Ureter (tissue), 1 donor: ENCODE measurements around the gene DSCAML1. TPM values are rescaled to one million over a fixed set of nuclear protein-coding genes. Genes with fewer than 3 reads are reported as not detected.

ENCODE experiments used
- DNase-seq: peaks from one replicate; pipeline ENCODE4 v3.0.0-alpha.2; 2020; ENCODE audit warnings: low spot score
- total RNA-seq: library from RNA; stranded (reverse); gene quantifications from one replicate; pipeline ENCODE4 v1.2.4, GENCODE V29; 2023
- donor health status: DM: yes; HTN: yes; CAD: no.

DSCAML1 gene
- total RNA-seq, 1 donor from 2014 or later = 0.81 TPM

DNA sequence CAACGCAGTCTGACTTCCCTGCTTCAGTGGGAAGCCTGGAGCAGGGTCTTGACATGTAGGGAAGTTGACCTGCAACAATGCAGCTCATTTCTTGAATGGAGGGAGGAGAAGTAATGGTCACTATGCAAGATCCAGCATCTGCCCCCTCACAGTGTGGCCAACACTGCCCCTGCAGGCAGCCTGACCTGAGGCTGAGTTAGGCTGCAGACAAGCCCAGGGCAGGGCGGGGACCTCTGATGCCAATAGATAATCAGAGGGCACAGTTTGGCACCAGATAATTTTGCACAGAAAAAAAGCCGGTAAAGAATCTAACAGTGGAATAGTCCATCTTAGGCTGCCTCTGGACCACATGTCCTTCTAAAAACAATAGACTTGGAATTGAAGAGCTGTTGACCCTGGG, 182.3 kb downstream of the DSCAML1 start:
- DNase-seq = no peak

DNA sequence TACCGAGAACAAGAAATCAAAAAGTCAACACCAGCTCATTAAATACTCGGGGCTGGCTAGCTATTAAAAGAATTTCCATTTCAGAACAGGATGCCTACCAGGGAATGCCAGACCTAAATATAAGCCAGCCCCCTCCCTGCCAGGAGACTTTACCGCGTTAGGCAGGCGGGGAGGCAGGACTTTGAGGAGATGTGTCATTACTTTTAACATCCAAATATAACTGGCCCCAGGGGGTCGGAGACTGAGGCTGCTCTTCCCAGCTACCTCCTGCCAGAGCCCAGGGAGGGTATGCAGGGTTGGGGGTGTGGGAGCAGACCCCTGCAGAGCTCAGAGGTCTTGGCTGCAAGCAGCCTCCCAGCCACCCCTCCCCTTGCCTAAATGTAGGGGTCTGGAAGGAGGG, 183.5 kb downstream of the DSCAML1 start:
- DNase-seq = no peak

DNA sequence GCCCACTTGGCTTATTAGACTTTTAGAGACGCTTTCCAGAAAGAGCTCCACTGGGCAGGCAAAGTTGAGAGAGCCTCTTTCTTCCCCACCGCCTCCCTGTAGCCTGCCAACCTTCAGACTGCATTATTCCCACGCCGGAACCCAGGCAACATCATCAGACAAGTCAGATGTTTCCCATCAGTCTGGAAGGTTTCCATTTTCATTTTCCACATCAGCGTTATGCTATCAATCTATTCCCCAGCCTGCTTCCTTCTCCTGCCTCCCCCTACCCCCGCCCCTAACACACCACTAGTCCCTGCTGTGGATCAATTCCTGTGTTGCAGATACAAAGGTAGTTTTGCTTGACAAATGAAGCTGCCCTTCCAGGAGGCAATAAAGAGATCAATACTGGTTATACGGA, 184.8 kb downstream of the DSCAML1 start:
- no peak for DNase-seq

DNA sequence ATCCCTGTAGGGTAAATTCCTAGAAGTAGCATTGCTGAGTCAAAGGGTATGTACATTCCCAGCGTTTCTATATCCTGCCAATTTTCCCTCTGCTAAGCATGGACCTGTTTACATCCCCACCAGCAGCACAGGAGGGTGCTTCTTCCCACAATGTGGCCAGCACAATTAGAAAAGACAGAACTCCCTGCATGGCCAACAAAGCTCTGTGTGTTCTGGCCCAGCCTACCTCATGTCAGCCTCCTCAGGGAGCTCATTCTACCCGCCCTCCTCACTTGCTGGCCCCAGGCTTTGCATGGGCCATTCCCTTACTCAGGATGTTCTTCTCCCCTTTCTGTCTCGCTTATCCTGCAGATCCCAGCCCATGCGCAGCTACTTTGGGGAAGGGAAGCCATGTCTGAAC, 186.1 kb downstream of the DSCAML1 start:
- DNase-seq = no peak

DNA sequence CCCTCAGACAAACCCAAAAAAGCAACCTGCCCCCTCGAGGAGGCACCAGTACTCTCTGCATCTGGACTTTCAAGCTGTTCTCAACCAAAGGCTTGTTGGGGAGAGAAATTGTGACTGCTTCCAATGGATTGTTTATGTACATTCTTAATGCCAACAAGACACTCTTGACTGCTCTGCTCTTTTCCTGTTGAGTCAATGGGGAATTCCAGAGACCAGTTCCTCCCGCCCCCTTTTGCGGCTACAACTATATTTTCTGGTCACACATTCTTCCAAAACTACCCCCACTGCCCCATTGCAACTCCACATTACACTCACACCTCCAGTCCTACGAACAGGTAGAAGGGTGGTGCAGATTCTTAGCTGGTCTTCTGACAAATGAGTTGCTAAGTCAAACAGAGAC, 187.0 kb downstream of the DSCAML1 start:
- no peak for DNase-seq

DNA sequence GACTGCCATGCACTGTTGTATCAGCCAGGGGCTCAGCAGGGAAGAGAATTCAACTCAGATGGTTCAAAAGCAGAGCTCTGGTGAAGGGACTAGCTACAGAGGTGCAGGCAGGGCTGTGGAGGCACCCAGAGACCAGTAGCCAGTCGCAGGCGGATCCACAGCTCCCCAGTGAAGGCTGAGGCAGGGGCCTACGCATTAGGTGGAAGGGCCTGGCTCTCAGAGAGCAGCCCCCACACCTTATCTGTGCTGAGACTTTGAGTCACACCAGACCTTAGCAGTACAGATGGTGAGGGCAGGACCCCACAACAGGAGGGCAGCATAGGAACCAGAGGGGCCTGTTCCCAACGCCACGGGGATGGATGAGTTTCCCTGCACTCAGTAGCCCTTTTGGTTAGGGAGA, 189.6 kb downstream of the DSCAML1 start:
- no peak for DNase-seq

DNA sequence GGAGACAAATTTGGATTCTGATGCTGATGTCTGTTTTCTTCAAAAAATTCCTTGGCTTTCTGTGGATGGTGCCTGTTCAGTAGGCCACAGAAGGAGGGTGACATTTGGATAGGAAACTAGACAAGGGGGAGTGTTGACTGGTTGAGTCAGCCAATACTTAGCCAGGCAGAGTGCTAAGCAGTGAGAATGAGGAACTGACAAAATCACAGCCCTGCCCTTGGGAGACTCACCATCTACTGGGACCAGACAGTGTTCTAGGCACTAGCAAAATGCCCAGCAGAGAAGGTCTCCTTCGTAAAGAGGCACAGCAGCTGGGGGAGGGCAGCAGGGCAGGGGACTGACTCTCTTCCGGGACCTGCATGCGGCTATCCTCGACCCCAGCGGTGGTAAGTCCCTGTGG, 190.2 kb downstream of the DSCAML1 start:
- DNase-seq = no peak

DNA sequence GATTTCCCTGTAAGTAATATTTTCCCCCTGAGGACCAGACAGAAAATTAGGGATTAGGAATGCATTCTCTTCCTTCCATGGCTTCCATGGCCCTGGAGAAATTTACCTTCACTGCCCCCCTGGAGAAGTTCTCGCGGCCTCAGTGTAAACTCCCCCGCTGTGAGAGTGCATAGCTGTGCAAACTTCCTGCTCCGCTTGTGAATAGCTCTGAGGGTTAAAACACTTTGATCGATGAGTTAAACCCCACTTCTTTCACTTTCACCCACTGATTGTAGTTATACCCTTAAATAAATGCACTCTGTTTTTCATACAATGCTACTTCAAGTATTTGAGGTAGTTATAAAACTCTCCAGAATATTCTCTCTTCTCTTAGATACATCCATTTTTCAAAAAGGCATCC, 190.8 kb downstream of the DSCAML1 start:
- no peak for DNase-seq

DNA sequence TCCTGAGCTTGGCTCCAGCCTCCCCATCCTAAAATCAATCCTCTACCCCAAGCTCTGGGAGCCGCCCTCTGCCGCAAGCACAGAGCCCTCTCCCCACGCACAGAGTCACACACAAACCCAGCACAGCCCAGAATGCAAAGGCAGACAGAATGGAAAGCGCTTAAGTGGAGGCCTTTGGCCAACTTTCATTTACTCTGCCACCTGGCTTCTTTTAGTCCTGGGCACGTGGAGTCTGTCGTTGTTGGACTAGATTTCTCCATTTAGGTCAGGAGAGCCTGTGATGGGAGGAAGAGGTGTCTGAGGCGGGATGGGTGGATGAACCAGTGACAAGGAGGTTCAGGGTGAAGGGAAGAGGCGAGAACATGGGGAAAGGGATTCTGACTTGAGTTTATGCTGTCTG, 191.7 kb downstream of the DSCAML1 start:
- DNase-seq = no peak

DNA sequence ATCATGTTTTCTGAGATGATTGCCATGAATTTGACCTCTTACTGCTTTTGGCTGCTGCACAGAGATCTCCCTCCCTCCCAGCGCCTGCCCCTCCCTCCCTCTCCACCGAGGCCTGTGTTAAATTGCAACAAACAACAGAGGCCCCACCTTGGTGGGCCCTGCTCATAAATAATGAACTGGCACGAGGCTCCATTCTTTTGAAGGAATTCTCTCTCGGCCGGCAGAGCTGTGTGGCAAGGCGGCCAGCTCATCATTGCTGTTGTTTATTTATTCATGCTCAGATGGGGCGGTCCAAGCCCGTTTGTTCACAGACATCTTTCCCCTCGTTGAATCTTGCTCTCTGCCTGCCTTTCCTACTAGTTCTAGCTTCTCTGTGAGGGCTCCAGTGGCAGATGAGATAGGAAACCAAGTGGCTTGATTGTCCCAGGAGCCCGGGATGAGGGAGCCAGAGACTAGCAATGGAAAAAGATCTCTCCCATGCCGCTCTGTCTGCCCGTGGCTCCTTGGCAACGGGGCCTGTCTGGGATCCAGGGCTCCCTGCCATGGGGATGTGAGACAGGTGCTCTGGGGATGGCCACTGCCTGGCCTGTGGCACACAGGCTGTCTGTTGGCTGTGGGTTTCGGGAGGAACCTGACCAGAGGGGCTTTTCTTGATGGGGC, 192.6 kb downstream of the DSCAML1 start:
- DNase-seq = no peak

DNA sequence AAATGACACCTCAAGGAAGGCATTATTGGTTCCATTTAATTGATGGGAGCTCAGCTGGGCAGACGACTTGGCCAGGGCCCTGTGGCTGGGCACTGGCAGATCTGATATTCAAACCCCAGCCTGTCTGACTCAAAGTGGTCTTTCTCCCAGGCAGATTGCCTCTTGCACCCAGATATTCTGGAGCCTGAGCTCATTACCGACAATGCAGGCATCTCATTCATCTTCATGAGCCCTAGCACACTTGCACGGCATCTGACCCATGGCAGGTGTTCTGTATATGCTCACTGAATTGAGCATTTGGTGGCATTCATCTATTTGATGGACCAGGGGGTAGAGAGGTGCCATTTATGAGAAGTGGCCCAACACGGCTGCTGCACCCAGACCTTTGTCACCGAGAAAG, 193.1 kb downstream of the DSCAML1 start:
- no peak for DNase-seq

DNA sequence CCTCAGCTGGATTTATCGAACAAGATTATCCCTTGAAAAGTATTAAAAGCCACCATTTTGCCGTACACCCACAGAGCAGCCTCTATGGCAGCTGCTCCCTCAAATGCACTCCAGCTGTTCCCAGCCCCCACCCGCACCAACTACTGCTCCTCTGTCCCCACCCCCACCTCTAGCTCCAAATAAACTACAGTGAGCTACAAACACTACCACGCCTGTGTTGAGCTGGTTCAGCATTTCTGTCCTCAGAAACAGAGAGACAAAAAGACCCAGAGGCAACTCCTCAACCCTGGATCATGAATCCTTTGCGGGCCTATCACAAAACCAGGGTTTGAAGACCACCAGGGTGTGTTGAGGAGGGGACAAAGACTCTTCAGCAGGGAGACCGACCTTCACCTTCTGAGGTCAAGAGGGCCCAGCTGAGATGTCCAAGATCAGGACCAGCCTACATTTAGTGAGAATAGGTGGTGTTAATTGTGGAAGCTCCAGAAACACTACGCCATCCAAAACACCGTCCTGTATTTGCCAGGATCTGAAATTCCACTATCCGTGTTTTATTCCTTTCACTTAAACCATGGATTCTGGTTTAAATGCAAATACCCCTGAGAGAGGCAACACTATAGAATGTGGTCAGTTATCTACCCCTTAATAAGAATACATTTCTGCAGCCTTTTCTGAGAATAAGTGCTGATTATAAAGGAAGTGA, 195.9 kb downstream of the DSCAML1 start:
- DNase-seq = no peak

DNA sequence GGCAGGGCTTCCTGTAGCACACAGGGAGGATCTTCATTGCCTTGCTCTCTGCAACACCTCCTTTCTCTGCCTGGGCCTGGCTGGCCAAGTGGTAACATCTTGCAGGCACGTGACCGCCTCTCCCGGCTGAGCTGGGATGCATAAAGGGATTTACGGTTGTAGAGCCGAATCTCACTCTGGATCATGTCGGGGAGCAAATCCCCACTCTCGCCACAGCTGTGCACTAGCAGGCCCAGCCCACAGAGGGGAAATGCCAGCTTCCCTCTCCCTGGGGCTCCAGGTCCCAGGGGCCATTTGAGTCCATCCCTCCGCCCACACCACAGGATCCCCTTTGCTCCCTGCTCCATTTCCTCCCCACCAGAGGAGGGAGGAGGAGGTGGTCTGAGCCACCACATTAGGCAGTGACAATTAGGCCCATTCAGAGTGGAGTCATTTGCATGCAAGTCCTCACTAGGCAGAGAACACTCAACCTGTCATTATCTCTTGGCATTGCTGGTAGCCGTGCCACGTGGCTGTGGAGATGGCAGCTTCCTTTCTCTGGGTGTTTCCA, 196.7 kb downstream of the DSCAML1 start:
- no peak for DNase-seq

DNA sequence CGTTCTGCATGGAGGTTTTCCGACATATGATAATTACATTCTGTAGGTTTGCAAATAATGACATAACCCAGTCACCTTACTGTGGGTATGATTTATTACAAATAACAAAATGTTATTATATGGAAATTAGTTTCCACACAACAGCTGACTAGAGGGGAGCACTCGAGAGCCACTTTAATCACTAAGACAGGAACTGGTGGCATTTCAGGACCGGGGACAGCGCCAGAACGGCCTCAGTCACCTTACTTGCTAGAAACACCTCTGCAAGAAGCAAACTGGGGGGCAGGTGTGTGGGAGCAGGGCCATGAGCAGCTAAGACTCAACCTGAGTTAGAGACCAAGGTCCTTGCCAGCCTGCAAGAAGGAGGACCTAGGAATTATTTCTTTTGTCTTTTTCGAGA, 199.9 kb downstream of the DSCAML1 start:
- DNase-seq = no peak

DNA sequence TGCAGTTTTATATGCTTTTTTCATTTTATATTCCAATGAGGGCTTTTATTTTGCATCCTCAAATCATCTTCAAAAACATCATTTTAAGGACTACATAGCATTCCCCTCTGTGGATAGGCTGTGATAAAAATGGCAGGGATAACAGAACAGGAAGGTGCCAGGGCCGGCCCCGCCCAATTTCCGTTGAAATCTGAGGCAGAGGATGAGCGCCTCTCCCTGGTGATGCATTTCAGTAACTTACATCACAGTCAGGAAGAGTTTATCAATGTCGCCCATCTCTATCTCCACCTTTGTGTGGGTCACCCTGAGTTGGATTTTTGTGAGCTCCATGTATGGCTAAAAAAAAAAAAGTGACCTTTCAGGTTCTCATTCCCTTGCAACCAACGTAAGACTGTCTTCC, 201.6 kb downstream of the DSCAML1 start:
- DNase-seq = no peak

DNA sequence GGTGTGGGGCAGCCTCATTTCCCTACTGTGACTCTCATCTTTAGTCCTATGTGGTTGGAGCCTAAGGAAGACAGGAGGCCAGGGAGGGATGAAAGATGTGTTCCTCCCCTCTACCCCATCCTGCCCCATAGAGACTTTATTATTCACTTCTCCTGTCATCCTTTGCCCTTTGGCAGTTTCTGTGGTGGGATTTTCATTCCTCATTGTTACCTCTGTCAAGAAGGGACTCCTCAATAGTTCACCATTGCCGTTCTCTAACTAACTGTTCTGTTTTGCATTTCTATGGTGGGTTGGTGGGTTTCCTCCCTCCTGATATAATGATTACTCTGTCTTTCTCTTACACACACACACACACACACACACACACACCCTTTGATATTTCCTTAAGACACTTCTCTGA, 202.3 kb downstream of the DSCAML1 start:
- no peak for DNase-seq

DNA sequence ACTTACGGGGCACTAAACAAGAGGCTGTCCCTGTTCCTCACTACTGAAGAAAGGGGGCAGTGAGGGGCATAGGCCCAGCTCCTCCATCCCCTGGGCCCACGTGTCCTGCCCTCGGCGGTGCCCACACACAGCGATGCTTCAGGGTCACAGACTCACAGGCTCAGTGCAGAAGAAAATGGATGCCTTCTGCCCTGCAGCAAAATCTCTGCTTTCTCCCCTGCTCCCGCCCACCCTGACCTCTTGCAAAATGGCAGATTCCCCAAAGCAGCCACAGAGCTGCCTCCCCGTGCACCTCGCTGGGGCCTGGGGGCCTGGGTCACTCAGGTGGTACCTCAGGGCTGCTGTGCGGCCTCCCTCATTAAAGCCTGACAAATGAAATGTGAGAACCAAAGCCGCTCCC, 204.0 kb downstream of the DSCAML1 start:
- no peak for DNase-seq

DNA sequence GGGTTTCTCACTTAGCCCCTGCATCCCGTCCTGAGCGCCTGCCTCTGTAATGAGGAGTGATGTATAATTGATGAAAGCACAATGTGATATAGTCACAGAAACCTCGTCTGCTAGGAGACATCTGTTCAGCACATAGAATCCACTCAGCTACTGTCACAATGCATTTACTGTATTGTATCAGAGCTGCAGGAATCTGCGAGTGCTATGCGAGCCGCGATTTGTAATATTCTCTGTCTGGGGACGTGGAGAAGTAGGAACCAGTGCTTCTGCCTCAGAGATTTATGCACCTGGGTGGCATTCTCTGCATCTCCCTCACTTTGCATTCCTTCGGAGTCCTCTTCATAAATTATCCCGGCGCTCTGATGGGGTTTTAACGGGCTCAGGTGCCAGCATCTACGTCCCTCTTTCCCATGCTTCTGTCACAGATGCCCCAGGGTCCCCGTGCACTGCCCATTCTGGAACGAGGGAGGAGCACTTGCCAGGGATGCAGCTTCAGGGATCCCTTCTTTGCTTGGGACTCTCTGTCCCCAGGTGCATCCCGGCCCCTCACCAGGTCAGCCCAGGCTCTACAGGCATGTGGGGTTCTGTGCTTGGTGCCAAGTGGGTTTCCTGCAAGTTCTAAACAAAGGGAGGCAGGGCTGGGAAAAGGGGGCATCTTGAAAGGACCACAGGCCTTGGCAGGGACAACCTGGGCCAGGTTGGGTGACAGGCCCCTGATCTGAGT, 205.5 kb downstream of the DSCAML1 start:
- DNase-seq = no peak

DNA sequence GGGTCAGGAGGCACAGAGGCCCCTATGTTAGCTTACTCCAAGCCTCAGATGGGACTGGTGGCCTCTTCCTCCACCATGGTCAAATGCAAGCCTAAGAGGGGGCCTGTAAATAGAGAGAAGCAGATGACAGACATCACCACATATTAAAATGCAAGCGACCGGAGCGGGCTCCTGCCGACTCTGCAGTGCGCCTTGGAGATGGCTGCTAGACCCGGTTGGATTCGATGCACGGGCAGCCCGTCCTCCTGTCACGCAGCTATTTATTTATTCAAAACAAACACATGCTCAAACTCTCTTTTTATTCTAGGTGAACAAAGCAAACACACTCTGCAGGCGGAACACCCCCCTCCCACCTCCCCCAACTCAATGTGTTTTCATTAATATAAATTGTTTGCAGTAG, 208.0 kb downstream of the DSCAML1 start:
- no peak for DNase-seq

DNA sequence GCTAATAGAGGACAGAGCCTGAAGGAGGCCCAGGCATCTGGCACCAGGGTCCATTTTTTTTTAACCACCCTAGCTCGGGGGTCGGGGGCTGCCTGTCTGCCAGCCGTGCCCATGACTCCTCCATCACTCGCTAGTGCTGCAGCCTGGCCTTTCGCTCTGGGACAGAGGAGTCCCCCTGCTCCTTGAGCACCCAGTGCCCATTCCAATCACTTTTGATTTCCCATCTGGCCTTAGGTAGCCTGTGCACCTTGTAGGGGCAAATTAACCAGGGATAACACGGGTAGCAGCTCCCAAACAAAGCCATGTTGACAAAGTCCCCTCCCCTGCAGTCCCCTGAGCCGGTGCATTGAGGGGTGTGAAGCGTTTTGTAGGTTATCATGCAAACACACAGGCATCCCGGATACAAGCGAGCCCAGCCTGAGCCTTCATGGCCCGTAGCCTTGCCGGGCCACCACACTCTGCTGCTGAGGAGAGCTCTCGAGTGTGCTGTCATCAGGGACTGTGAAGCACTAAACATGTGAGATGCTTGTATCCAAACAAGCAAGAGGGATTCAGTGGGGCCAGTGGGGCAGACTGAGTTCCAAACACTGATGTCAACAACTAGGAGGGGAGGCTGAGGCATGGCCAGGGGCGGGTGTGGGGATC, 208.7 kb downstream of the DSCAML1 start:
- DNase-seq = no peak

DNA sequence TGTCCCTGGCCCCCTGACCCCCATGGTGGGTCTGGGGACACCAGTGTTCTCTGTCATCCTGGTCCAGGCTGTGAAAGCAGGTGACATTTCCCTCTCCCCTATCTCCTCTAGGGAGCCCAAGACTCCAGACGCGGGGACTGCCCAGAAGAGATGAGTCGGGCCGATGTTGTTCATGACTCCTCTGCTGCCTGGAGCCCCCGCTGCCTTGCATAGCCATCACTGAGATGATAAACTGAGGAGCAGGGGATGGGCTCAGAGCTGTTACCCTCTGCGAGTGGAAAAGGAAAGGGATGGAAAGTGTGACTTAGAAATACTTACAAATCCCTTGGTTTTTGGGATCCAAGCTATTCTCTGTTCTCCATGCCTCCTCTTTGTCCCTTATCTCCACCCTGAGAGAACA, 209.6 kb downstream of the DSCAML1 start:
- no peak for DNase-seq

DNA sequence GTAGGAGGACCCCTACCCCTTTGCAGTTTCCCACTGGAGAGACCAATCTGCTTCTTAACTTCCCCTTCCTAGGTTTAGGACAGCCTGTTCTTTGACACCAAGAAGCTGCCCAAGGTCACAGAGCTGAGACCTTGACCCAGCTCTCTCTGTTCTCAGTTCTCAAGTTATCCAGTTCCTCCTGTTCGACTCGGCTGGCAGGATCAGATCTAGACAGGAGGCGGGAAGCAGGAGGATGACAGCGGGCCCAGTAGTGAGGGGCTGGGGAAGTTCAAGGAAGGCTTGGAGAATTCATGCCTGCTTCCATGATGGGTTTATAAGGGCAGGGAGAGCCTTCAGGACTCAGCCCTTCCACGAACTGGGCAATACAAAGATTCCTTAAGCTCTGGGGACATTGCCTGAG, 210.6 kb downstream of the DSCAML1 start:
- no peak for DNase-seq
